ENCODE data around the gene PTPN18. TPM values are rescaled to one million over a fixed set of nuclear protein-coding genes. Genes with fewer than 3 reads are reported as not detected.

The PTPN18 gene
- total RNA-seq, 1 experiment from 2014 or later: 15.7 TPM

DNA sequence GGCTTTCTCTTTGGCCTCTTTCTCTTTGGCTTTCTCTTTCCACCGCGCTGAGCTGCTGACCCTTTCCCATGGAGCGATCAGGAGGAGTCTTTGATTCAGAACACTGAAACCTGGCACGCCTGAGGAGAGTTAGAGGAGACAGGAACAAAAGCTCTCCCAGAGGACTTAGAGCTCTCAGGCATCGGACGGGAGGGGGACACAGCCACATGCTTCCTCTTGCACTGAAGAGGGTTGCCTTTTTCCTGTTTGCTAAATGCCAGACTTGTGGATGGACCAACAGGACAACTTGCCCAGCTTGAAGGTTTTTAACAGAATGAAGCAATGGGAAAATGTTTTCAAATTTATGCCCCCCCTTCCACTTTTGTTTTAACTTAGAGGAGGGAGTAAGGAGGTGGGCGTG, 3.6 kb upstream of the PTPN18 start:
- peaks cover 17% of the 10 kb centered on the region for H3K4me1 Mint-ChIP-seq
- peaks cover 21% of the 10 kb centered on the region for H3K36me3 Mint-ChIP-seq
- peaks cover 32% of the 10 kb centered on the region for H3K27me3 Mint-ChIP-seq (ENCODE audit: low read depth)
- DNase-seq (ENCODE audit: low spot score) (no peak), ATAC-seq (no peak)
- H3K9me3 Mint-ChIP-seq: no peaks in the 10 kb centered on the region
- no peak overlapping the region for H3K27ac Mint-ChIP-seq
- no peak overlapping the region for H3K4me3 Mint-ChIP-seq
- ChIA-PET CTCF (interaction anchor here (1.5 to 2.0 kb wide), 2 partner anchors 10 to 64 kb away, joined by 7 to 10 read pairs; partner anchors contain the start of gene IMP4), POLR2A (no interaction called here)
- TF ChIP-seq, protein P1, sequence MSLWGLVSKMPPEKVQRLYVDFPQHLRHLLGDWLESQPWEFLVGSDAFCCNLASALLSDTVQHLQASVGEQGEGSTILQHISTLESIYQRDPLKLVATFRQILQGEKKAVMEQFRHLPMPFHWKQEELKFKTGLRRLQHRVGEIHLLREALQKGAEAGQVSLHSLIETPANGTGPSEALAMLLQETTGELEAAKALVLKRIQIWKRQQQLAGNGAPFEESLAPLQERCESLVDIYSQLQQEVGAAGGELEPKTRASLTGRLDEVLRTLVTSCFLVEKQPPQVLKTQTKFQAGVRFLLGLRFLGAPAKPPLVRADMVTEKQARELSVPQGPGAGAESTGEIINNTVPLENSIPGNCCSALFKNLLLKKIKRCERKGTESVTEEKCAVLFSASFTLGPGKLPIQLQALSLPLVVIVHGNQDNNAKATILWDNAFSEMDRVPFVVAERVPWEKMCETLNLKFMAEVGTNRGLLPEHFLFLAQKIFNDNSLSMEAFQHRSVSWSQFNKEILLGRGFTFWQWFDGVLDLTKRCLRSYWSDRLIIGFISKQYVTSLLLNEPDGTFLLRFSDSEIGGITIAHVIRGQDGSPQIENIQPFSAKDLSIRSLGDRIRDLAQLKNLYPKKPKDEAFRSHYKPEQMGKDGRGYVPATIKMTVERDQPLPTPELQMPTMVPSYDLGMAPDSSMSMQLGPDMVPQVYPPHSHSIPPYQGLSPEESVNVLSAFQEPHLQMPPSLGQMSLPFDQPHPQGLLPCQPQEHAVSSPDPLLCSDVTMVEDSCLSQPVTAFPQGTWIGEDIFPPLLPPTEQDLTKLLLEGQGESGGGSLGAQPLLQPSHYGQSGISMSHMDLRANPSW (CRISPR knock-in tag; conservative IDR thresholded peaks at IDR 0.05; ENCODE audit: low read depth): no peak
- no peak for TF ChIP-seq OVOL2 (CRISPR knock-in tag; IDR thresholded peaks at IDR 0.05; ENCODE audit: borderline replicate concordance)
- TF ChIP-seq ZNF232 (CRISPR knock-in tag; IDR thresholded peaks at IDR 0.05): no peak
- TF ChIP-seq, protein P2, sequence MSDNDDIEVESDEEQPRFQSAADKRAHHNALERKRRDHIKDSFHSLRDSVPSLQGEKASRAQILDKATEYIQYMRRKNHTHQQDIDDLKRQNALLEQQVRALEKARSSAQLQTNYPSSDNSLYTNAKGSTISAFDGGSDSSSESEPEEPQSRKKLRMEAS (CRISPR knock-in tag; IDR thresholded peaks at IDR 0.05): no peak
- TF ChIP-seq ZNF138 (CRISPR knock-in tag; conservative IDR thresholded peaks at IDR 0.05): no peak
- TF ChIP-seq GABPB1 (CRISPR knock-in tag; IDR thresholded peaks at IDR 0.05): no peak
- TF ChIP-seq, protein P3, sequence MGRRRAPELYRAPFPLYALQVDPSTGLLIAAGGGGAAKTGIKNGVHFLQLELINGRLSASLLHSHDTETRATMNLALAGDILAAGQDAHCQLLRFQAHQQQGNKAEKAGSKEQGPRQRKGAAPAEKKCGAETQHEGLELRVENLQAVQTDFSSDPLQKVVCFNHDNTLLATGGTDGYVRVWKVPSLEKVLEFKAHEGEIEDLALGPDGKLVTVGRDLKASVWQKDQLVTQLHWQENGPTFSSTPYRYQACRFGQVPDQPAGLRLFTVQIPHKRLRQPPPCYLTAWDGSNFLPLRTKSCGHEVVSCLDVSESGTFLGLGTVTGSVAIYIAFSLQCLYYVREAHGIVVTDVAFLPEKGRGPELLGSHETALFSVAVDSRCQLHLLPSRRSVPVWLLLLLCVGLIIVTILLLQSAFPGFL (CRISPR knock-in tag; IDR thresholded peaks at IDR 0.05; ENCODE audit: borderline replicate concordance): no peak
- TF ChIP-seq, protein P4, sequence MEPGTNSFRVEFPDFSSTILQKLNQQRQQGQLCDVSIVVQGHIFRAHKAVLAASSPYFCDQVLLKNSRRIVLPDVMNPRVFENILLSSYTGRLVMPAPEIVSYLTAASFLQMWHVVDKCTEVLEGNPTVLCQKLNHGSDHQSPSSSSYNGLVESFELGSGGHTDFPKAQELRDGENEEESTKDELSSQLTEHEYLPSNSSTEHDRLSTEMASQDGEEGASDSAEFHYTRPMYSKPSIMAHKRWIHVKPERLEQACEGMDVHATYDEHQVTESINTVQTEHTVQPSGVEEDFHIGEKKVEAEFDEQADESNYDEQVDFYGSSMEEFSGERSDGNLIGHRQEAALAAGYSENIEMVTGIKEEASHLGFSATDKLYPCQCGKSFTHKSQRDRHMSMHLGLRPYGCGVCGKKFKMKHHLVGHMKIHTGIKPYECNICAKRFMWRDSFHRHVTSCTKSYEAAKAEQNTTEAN (CRISPR knock-in tag; IDR thresholded peaks at IDR 0.05): no peak
- TF ChIP-seq, protein P5, sequence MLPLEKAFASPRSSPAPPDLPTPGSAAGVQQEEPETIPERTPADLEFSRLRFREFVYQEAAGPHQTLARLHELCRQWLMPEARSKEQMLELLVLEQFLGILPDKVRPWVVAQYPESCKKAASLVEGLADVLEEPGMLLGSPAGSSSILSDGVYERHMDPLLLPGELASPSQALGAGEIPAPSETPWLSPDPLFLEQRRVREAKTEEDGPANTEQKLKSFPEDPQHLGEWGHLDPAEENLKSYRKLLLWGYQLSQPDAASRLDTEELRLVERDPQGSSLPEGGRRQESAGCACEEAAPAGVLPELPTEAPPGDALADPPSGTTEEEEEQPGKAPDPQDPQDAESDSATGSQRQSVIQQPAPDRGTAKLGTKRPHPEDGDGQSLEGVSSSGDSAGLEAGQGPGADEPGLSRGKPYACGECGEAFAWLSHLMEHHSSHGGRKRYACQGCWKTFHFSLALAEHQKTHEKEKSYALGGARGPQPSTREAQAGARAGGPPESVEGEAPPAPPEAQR (CRISPR knock-in tag; IDR thresholded peaks at IDR 0.05): no peak
- TF ChIP-seq, protein P6, sequence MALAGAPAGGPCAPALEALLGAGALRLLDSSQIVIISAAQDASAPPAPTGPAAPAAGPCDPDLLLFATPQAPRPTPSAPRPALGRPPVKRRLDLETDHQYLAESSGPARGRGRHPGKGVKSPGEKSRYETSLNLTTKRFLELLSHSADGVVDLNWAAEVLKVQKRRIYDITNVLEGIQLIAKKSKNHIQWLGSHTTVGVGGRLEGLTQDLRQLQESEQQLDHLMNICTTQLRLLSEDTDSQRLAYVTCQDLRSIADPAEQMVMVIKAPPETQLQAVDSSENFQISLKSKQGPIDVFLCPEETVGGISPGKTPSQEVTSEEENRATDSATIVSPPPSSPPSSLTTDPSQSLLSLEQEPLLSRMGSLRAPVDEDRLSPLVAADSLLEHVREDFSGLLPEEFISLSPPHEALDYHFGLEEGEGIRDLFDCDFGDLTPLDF (CRISPR knock-in tag; IDR thresholded peaks at IDR 0.05): no peak
- no peak for TF ChIP-seq ETV6 (CRISPR knock-in tag; IDR thresholded peaks at IDR 0.05)

DNA sequence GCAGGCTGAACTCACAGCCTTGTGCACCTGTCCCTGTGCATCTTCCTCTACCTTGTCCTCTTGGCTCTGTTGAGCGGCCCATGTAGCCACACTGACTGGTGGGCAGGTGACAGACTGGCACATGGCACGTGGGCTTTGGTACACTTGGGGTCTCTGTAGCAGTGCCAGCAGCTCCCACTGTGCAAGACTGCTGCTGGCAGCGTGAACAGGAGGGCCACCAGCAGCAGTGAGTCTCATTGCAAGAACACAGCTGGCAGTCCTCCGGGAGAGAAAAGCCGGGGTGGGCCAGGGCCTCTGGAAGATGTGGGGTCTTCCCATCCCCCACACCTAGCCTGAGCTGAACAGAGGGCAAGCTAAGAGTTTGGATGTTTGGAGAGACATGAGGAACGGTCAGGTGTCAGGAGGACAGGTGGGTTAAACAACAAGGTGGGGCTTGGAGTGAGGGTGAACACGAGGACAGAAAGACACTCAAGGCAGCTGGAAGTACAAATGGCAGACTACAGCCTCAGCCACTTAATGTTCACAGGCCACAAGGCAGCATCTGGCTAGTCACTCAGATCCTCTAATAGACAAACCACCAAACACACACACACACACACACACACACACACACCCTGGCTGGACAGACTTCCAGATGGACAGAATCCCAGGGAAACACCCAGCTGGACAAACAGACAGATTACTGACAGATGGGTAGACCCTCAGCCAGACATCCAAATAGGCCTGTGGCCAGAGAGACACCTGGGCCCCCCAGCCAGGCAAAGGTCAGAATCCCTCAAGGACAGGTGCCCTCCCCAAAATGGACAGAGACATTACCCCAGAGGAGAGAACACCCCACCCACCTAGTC, 2.3 kb upstream of the PTPN18 start:
- H3K4me1 Mint-ChIP-seq: peaks cover 17% of the 10 kb centered on the region
- TF ChIP-seq CBFB (CRISPR knock-in tag; IDR thresholded peaks at IDR 0.05; ENCODE audit: low read depth) (no peak), NR1H2 (CRISPR knock-in tag; IDR thresholded peaks at IDR 0.05) (no peak), TEAD4 (CRISPR knock-in tag; IDR thresholded peaks at IDR 0.05) (no peak), ZBTB21 (CRISPR knock-in tag; IDR thresholded peaks at IDR 0.05; ENCODE audit: borderline replicate concordance) (no peak), IRF2 (CRISPR knock-in tag; IDR thresholded peaks at IDR 0.05; ENCODE audit: borderline replicate concordance, low read depth) (no peak), TCF7 (CRISPR knock-in tag; IDR thresholded peaks at IDR 0.05; ENCODE audit: low read depth) (no peak), PRRX2 (CRISPR knock-in tag; IDR thresholded peaks at IDR 0.05) (no peak), EMX1 (CRISPR knock-in tag; IDR thresholded peaks at IDR 0.05) (no peak), SP1 (CRISPR knock-in tag; conservative IDR thresholded peaks at IDR 0.05) (no peak), GABPB1 (CRISPR knock-in tag; IDR thresholded peaks at IDR 0.05) (no peak)
- TF ChIP-seq, protein P7, sequence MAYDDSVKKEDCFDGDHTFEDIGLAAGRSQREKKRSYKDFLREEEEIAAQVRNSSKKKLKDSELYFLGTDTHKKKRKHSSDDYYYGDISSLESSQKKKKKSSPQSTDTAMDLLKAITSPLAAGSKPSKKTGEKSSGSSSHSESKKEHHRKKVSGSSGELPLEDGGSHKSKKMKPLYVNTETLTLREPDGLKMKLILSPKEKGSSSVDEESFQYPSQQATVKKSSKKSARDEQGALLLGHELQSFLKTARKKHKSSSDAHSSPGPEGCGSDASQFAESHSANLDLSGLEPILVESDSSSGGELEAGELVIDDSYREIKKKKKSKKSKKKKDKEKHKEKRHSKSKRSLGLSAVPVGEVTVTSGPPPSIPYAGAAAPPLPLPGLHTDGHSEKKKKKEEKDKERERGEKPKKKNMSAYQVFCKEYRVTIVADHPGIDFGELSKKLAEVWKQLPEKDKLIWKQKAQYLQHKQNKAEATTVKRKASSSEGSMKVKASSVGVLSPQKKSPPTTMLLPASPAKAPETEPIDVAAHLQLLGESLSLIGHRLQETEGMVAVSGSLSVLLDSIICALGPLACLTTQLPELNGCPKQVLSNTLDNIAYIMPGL (CRISPR knock-in tag; IDR thresholded peaks at IDR 0.05): no peak
- TF ChIP-seq, protein P5 (CRISPR knock-in tag; IDR thresholded peaks at IDR 0.05): no peak
- TF ChIP-seq, protein P8, sequence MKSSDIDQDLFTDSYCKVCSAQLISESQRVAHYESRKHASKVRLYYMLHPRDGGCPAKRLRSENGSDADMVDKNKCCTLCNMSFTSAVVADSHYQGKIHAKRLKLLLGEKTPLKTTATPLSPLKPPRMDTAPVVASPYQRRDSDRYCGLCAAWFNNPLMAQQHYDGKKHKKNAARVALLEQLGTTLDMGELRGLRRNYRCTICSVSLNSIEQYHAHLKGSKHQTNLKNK (CRISPR knock-in tag; IDR thresholded peaks at IDR 0.05): no peak
- ChIA-PET POLR2A (interaction anchor here (0.6 to 1.3 kb wide), 2 partner anchors 12 to 21 kb away, joined by 3 read pairs; a partner anchor contains a TSS), CTCF (interaction anchor here (1.3 to 3.6 kb wide), 3 partner anchors 20 to 65 kb away, joined by 3 to 13 read pairs (median 10); no protein-coding TSS in a partner anchor)
- H3K9me3 Mint-ChIP-seq: no peaks in the 10 kb centered on the region
- peaks cover 32% of the 10 kb centered on the region for H3K27me3 Mint-ChIP-seq (ENCODE audit: low read depth)
- ATAC-seq (no peak), DNase-seq (ENCODE audit: low spot score) (no peak)
- H3K4me3 Mint-ChIP-seq: no peak overlapping the region
- no peak overlapping the region for H3K27ac Mint-ChIP-seq
- H3K36me3 Mint-ChIP-seq: peaks cover 9% of the 10 kb centered on the region
